GOT3 (cell line): ENCODE data around the gene DRC7.
"Not testable (repeated sequence)": the region's sequence is repeated elsewhere in the genome, so short reads cannot be mapped to it uniquely, and the experiment has no call there.

ENCODE experiments used
- DNase-seq: peaks from one replicate; lab custom pipeline; 2025; ENCODE audit warnings: mixed read lengths; lab: John Stamatoyannopoulos, UW

The DRC7 gene

GRCh38 chr16:57714047-57714446 lies 19.4 kb downstream of the DRC7 start:
- no peak for DNase-seq

- peak; percentile 13 for DNase-seq
Measured at GRCh38 chr16:57720142-57720575, 25.6 kb downstream of the DRC7 start.

GRCh38 chr16:57721356-57722209 lies 27.0 kb downstream of the DRC7 start:
- no peak for DNase-seq

- DNase-seq: no peak
Measured at GRCh38 chr16:57722210-57722499, 27.5 kb downstream of the DRC7 start.

GRCh38 chr16:57722651-57723050 lies 28.0 kb downstream of the DRC7 start:
- DNase-seq: no peak

- no peak for DNase-seq
Measured at GRCh38 chr16:57723170-57723569, 28.6 kb downstream of the DRC7 start.

GRCh38 chr16:57724531-57724930 lies 29.9 kb downstream of the DRC7 start:
- DNase-seq: no peak

GRCh38 chr16:57725151-57725550 lies 30.5 kb downstream of the DRC7 start:
- DNase-seq: no peak

GRCh38 chr16:57725554-57725953 lies 30.9 kb downstream of the DRC7 start:
- no peak for DNase-seq

GRCh38 chr16:57725976-57726375 lies 31.4 kb downstream of the DRC7 start:
- no peak for DNase-seq

- DNase-seq: no peak
Measured at GRCh38 chr16:57726433-57726947, 31.9 kb downstream of the DRC7 start.

GRCh38 chr16:57727610-57728009 lies 33.0 kb downstream of the DRC7 start:
- DNase-seq: no peak

GRCh38 chr16:57728336-57729181 lies 34.0 kb downstream of the DRC7 start:
- DNase-seq: no peak

GRCh38 chr16:57729182-57729484 lies 34.5 kb downstream of the DRC7 start:
- DNase-seq: no peak

- DNase-seq: not testable (repeated sequence)
Measured at GRCh38 chr16:57729852-57730251, 35.2 kb downstream of the DRC7 start.

- DNase-seq: no peak
Measured at GRCh38 chr16:57730771-57731730, 36.4 kb downstream of the DRC7 start.

- no peak for DNase-seq
Measured at GRCh38 chr16:57732037-57732436, 37.4 kb downstream of the DRC7 start.

- DNase-seq: no peak
Measured at GRCh38 chr16:57732714-57733113, 38.1 kb downstream of the DRC7 start.

GRCh38 chr16:57734308-57734924 lies 39.8 kb downstream of the DRC7 start:
- no peak for DNase-seq

GRCh38 chr16:57734925-57735754 lies 40.5 kb downstream of the DRC7 start:
- peak; percentile 99 for DNase-seq
